Liver (tissue), 9 donors: ENCODE measurements around the gene ASPA. TPM values are rescaled to one million over a fixed set of nuclear protein-coding genes. Genes with fewer than 3 reads are reported as not detected.

Experiments used
- DNase-seq: peaks from one replicate; pipeline ENCODE4 v3.0.0-alpha.2; 2017; ENCODE audit warnings: low spot score
- H3K27ac ChIP-seq, 2 donors: one replicate each; pipeline ENCODE4 v1.7.0; 2013; ENCODE audit warnings: inconsistent platforms in 2 of 2, low read length in 2 of 2, control low read depth in 1 of 2, low read depth in 1 of 2, mild to moderate bottlenecking in 1 of 2
- H3K27me3 ChIP-seq, 4 donors: one replicate each; pipeline versions ENCODE4 v1.6.1 to v1.7.0; 2013; ENCODE audit warnings: low read length in 3 of 4, inconsistent platforms in 1 of 4, mild to moderate bottlenecking in 1 of 4, moderate library complexity in 1 of 4; ENCODE audit not compliant: control insufficient read depth in 4 of 4, insufficient read depth in 4 of 4
- H3K36me3 ChIP-seq, 4 donors: one replicate each; pipeline versions ENCODE4 v1.6.1 to v1.7.0; 2013; ENCODE audit warnings: low read length in 3 of 4, mild to moderate bottlenecking in 3 of 4, low read depth in 1 of 4, moderate library complexity in 1 of 4; ENCODE audit not compliant: control insufficient read depth in 4 of 4, insufficient read depth in 3 of 4
- H3K4me1 ChIP-seq, 4 donors: one replicate each; pipeline versions ENCODE4 v1.6.1 to v1.7.0; 2013; ENCODE audit warnings: low read length in 3 of 4, mild to moderate bottlenecking in 3 of 4, moderate library complexity in 1 of 4; ENCODE audit not compliant: control insufficient read depth in 4 of 4, insufficient read depth in 4 of 4
- H3K4me3 ChIP-seq, 3 donors: one replicate each; pipeline versions ENCODE4 v1.6.1 to v1.7.0; 2013; ENCODE audit warnings: low read length in 3 of 3, control low read depth in 1 of 3, low read depth in 1 of 3, mild to moderate bottlenecking in 1 of 3
- H3K9ac ChIP-seq, 2 donors: one replicate each; pipeline ENCODE4 v1.7.0; 2013; ENCODE audit warnings: low read length in 2 of 2, mild to moderate bottlenecking in 2 of 2, moderate library complexity in 2 of 2, control low read depth in 1 of 2, low read depth in 1 of 2
- H3K9me3 ChIP-seq, 4 donors: one replicate each; pipeline versions ENCODE4 v1.6.1 to v1.7.0; 2013; ENCODE audit warnings: low read length in 3 of 4; ENCODE audit not compliant: control insufficient read depth in 4 of 4
- CTCF ChIP-seq: fragments of 150-350 bp; IDR thresholded peaks from 2 replicates; pipeline ENCODE4 v1.5.1; 2017; ENCODE audit warnings: improper control_type of control experiment, low read depth, low read length; ENCODE audit not compliant: missing input control
- EGR1 ChIP-seq, 2 donors: IDR thresholded peaks; 2 replicates each; pipeline ENCODE4 v1.6.1; 2016 to 2018; ENCODE audit warnings: antibody characterized with exemption in 2 of 2, low read depth in 2 of 2
- FOXA1 ChIP-seq: IDR thresholded peaks from 2 replicates; pipeline ENCODE4 v1.6.1; 2016; ENCODE audit warnings: antibody characterized with exemption
- FOXA2 ChIP-seq: IDR thresholded peaks from 2 replicates; pipeline ENCODE4 v1.6.1; 2016; ENCODE audit warnings: antibody characterized with exemption
- GABPA ChIP-seq, 2 donors: IDR thresholded peaks in 1 of 2; conservative IDR thresholded peaks in 1 of 2; 2 replicates each; pipeline ENCODE4 v1.6.1; 2016; ENCODE audit warnings: antibody characterized with exemption in 2 of 2, mild to moderate bottlenecking in 1 of 2, moderate library complexity in 1 of 2
- HNF4A ChIP-seq, 2 donors: conservative IDR thresholded peaks; 2 replicates each; pipeline ENCODE4 v1.6.1; 2016; ENCODE audit warnings: antibody characterized with exemption in 2 of 2, mild to moderate bottlenecking in 2 of 2
- HNF4G ChIP-seq: IDR thresholded peaks from 2 replicates; pipeline ENCODE4 v1.6.1; 2016; ENCODE audit warnings: antibody characterized with exemption
- JUND ChIP-seq, 2 donors: IDR thresholded peaks; 2 replicates each; pipeline ENCODE4 v1.6.1; 2016; ENCODE audit warnings: antibody characterized with exemption in 2 of 2
- MAX ChIP-seq: IDR thresholded peaks from 2 replicates; pipeline ENCODE4 v1.6.1; 2016; ENCODE audit warnings: antibody characterized with exemption
- NR2F2 ChIP-seq: IDR thresholded peaks from 2 replicates; pipeline ENCODE4 v1.6.1; 2016; ENCODE audit warnings: antibody characterized with exemption
- RAD21 ChIP-seq, 2 donors: IDR thresholded peaks; 2 replicates each; pipeline ENCODE4 v1.6.1; 2016; ENCODE audit warnings: antibody characterized with exemption in 2 of 2, mild to moderate bottlenecking in 2 of 2
- REST ChIP-seq: IDR thresholded peaks from 2 replicates; pipeline ENCODE4 v1.6.1; 2016; ENCODE audit warnings: antibody characterized with exemption, mild to moderate bottlenecking
- SP1 ChIP-seq: IDR thresholded peaks from 2 replicates; pipeline ENCODE4 v1.6.1; 2018; ENCODE audit warnings: antibody characterized with exemption, mild to moderate bottlenecking
- TAF1 ChIP-seq: conservative IDR thresholded peaks from 2 replicates; pipeline ENCODE4 v1.6.1; 2016; ENCODE audit warnings: antibody characterized with exemption, mild to moderate bottlenecking
- YY1 ChIP-seq: IDR thresholded peaks from 2 replicates; pipeline ENCODE4 v1.6.1; 2016; ENCODE audit warnings: antibody characterized with exemption, mild to moderate bottlenecking
- WGBS: extraction: QIAGEN DNeasy Blood & Tissue Kit; methylation state at CpG from one replicate; pipeline ENCODE4 v1.1.7; 2013; 5-methylcytosine and 5-hydroxymethylcytosine counted together
- polyA plus RNA-seq, 2 donors: library from polyadenylated mRNA; stranded (reverse) in 1 of 2; unstranded in 1 of 2; fragments of 200-250 nt in 1 of 2; fragments of >200 nt in 1 of 2; fragmentation: Nextera tagmentation in 1 of 2; extraction: Ambion mirVana in 1 of 2; gene quantifications; one replicate each; pipeline versions ENCODE4 v1.2.1 to v1.2.3, GENCODE V29; 2013 to 2015
- total RNA-seq, 2 donors: library from RNA; depleted of rRNA; stranded (reverse); fragments of >200 nt; gene quantifications; one replicate each; pipeline ENCODE4 v1.2.3, GENCODE V29; 2014
- donor health status: healthy.
- donor health status: healthy.
- donor health status: healthy.
- donor health status: healthy.
- donor health status: healthy.

ASPA gene
- total and polyA plus RNA-seq, 4 donors, result 0.89 to 4.7 (median 1.9) TPM

- TF ChIP-seq GABPA (IDR thresholded peaks at IDR 0.05 in 1 of 2, conservative IDR thresholded peaks at IDR 0.05 in 1 of 2) (no peak), REST (no peak), TAF1 (no peak), YY1 (no peak), EGR1 (IDR thresholded peaks at IDR 0.05; ENCODE audit: low read depth in 2 of 2) (no peak), CTCF (no peak), HNF4G (no peak), MAX (no peak), FOXA1 (no peak), HNF4A (conservative IDR thresholded peaks at IDR 0.05) (no peak)
- Histone ChIP-seq H3K27ac (no peak overlapping the region), H3K4me1 (peaks cover 0 to 2% (median 0%) of the 10 kb centered on the region in 4 donors), H3K27me3 (no peaks in the 10 kb centered on the region), H3K4me3 (no peak overlapping the region), H3K36me3 (no peaks in the 10 kb centered on the region), H3K9me3 (no peaks in the 10 kb centered on the region), H3K9ac (no peak overlapping the region)
- no peak for DNase-seq
- 93% methylated on average over 5 of the region's 5 CpGs for WGBS
Measured at GRCh38 chr17:3533752-3534151, 58.0 kb downstream of the ASPA start.

- no peak overlapping the region for H3K4me3 ChIP-seq
- H3K9me3 ChIP-seq, result no peaks in the 10 kb centered on the region
- 47% methylated on average over 3 of the region's 3 CpGs for WGBS
- no peaks in the 10 kb centered on the region for H3K27me3 ChIP-seq
- H3K27ac ChIP-seq, result no peak overlapping the region
- H3K4me1 ChIP-seq, result peaks cover 0 to 1% (median 0%) of the 10 kb centered on the region in 4 donors
- no peak for TF ChIP-seq EGR1 (IDR thresholded peaks at IDR 0.05; ENCODE audit: low read depth in 2 of 2)
- TF ChIP-seq FOXA2, result no peak
- no peak for TF ChIP-seq HNF4G
- TF ChIP-seq GABPA (IDR thresholded peaks at IDR 0.05 in 1 of 2, conservative IDR thresholded peaks at IDR 0.05 in 1 of 2), result no peak
- no peaks in the 10 kb centered on the region for H3K36me3 ChIP-seq
- DNase-seq, result no peak
- H3K9ac ChIP-seq, result no peak overlapping the region
Measured at GRCh38 chr17:3534881-3535252, 59.1 kb downstream of the ASPA start.

GRCh38 chr17:3535253-3535995 lies 59.6 kb downstream of the ASPA start:
- no peak overlapping the region for H3K27ac ChIP-seq
- TF ChIP-seq RAD21 (IDR thresholded peaks at IDR 0.05) (peak; percentile 67 to 79), NR2F2 (no peak), JUND (IDR thresholded peaks at IDR 0.05) (no peak), HNF4A (conservative IDR thresholded peaks at IDR 0.05) (no peak), CTCF (peak; percentile 57), SP1 (no peak)
- WGBS, result 7% methylated on average over 44 of the region's 44 CpGs

More at GRCh38 chr17:3535253-3535995, 59.6 kb downstream of the ASPA start:
- H3K4me3 ChIP-seq, result peak overlapping the region in 1 of 3 donors; percentile 34
- DNase-seq, result peak; percentile 47
- no peaks in the 10 kb centered on the region for H3K27me3 ChIP-seq
- no peak overlapping the region for H3K9ac ChIP-seq
- no peaks in the 10 kb centered on the region for H3K36me3 ChIP-seq
- no peaks in the 10 kb centered on the region for H3K4me1 ChIP-seq
- H3K9me3 ChIP-seq, result no peaks in the 10 kb centered on the region
